Measurements from ENCODE around the gene CCDC71L.

DNA sequence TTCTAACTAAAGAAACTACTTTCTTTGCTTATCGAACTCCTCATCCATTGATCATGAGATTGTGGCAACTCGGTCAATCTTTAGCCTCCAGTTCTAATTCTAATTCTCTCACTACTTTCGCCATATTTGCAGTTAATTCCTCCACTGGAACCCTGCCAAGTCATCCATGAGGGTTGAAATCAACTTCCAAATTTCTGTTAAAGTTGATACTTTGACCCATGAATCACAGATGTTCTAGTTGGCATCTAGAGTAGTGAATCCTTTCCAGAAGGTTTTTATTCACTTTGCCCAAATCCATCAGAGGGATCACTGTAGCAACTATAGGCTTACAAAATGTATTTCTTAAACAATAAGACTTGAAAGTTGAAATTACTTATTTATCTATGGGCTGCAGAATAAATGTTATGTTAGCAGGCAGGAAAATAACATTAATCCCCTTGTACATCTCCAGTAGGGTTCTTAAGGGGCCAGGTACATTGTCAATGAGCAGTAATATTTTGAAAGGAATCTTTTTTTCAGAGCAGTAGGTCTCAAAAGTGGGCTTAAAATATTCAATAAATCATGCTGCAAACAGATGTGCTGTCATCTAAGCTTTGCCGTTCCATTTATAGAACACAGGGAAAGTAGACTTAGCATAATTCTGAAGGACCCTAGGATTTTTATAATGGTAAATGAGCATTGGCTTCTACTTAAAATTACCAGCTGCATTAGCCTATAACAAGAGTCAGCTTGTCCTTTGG, 39.4 kb downstream of the CCDC71L start:
- TF ChIP-seq, protein P1, sequence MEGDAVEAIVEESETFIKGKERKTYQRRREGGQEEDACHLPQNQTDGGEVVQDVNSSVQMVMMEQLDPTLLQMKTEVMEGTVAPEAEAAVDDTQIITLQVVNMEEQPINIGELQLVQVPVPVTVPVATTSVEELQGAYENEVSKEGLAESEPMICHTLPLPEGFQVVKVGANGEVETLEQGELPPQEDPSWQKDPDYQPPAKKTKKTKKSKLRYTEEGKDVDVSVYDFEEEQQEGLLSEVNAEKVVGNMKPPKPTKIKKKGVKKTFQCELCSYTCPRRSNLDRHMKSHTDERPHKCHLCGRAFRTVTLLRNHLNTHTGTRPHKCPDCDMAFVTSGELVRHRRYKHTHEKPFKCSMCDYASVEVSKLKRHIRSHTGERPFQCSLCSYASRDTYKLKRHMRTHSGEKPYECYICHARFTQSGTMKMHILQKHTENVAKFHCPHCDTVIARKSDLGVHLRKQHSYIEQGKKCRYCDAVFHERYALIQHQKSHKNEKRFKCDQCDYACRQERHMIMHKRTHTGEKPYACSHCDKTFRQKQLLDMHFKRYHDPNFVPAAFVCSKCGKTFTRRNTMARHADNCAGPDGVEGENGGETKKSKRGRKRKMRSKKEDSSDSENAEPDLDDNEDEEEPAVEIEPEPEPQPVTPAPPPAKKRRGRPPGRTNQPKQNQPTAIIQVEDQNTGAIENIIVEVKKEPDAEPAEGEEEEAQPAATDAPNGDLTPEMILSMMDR (conservative IDR thresholded peaks at IDR 0.05 in 1 of 2, IDR thresholded peaks at IDR 0.05 in 1 of 2; ENCODE audit: low read depth in 1 of 2, low read length in 2 of 2), result no peak
- TF ChIP-seq EZH2 (IDR thresholded peaks at IDR 0.05; ENCODE audit: low read length, missing control alignments), result no peak
